ENCODE measurements around the gene TGM6. TPM values are rescaled to one million over a fixed set of nuclear protein-coding genes. Genes with fewer than 3 reads are reported as not detected.

TGM6 gene
- polyA plus RNA-seq, 3 donors, result not detected

DNA sequence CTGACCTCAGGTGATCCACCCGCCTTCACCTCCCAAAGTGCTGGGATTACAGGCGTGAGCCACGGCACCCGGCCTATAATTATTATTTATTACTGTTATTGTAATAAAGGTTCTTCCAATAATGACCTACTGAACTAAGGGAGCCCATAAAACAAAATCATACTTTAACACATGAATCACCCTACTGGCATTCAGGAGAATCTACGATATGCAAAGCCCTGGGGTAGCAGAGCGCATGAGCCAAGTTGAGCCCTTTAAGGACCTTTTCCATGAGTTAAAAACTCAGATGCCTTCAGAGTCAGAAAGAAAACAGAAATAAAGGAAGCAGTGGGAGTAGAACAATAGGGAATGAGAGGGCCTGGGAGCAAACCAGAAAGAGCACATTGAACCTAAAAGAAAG is 48.4 kb downstream of the TGM6 start:
- Histone ChIP-seq H3K27ac (ENCODE audit: low read depth in 1 of 2, low read length in 2 of 2) (no peak overlapping the region), H3K79me2 (ENCODE audit: insufficient read depth, low read length) (no peaks in the 10 kb centered on the region), H3K27me3 (ENCODE audit: control insufficient read depth in 2 of 2, insufficient read depth in 2 of 2, low read length in 2 of 2) (peaks cover 8 to 9% of the 10 kb centered on the region in 2 donors), H3K36me3 (replicated peaks in 1 of 2; ENCODE audit: control insufficient read depth in 1 of 2, insufficient read depth in 2 of 2, low read length in 2 of 2) (no peaks in the 10 kb centered on the region), H3K4me3 (replicated peaks in 1 of 3; ENCODE audit: low read depth in 2 of 3, low read length in 3 of 3) (no peak overlapping the region), H3K4me2 (replicated peaks; ENCODE audit: extremely low read depth, low read length, poor library complexity, severe bottlenecking) (no peak overlapping the region), H3K9ac (ENCODE audit: insufficient read depth, low read length, poor library complexity, severe bottlenecking) (no peak overlapping the region), H4K20me1 (ENCODE audit: insufficient read depth, low read length) (no peaks in the 10 kb centered on the region), H2AFZ (ENCODE audit: insufficient read depth, low read depth, low read length, poor library complexity, severe bottlenecking) (no peak overlapping the region), H3K4me1 (ENCODE audit: control insufficient read depth in 1 of 2, insufficient read depth in 2 of 2, low read length in 2 of 2) (no peaks in the 10 kb centered on the region), H3K9me3 (replicated peaks in 1 of 2; ENCODE audit: control insufficient read depth in 1 of 2, insufficient read depth in 1 of 2, low read length in 2 of 2) (peaks cover 0 to 3% of the 10 kb centered on the region in 2 donors)
- Mint-ChIP-seq H3K9me3 (peaks cover 0 to 3% (median 0%) of the 10 kb centered on the region in 7 donors), H3K36me3 (no peaks in the 10 kb centered on the region), H3K27ac (no peak overlapping the region), H3K4me3 (no peak overlapping the region), H3K27me3 (ENCODE audit: low read depth in 3 of 3) (peaks cover 13 to 22% (median 14%) of the 10 kb centered on the region in 3 donors), H3K4me1 (no peaks in the 10 kb centered on the region)
- DNase-seq, result no peak
- WGBS (ENCODE audit: insufficient coverage), result 100% methylated on average over 2 of the region's 6 CpGs
- TF ChIP-seq, protein P1, sequence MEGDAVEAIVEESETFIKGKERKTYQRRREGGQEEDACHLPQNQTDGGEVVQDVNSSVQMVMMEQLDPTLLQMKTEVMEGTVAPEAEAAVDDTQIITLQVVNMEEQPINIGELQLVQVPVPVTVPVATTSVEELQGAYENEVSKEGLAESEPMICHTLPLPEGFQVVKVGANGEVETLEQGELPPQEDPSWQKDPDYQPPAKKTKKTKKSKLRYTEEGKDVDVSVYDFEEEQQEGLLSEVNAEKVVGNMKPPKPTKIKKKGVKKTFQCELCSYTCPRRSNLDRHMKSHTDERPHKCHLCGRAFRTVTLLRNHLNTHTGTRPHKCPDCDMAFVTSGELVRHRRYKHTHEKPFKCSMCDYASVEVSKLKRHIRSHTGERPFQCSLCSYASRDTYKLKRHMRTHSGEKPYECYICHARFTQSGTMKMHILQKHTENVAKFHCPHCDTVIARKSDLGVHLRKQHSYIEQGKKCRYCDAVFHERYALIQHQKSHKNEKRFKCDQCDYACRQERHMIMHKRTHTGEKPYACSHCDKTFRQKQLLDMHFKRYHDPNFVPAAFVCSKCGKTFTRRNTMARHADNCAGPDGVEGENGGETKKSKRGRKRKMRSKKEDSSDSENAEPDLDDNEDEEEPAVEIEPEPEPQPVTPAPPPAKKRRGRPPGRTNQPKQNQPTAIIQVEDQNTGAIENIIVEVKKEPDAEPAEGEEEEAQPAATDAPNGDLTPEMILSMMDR (IDR thresholded peaks at IDR 0.05), result no peak
- intact Hi-C loops (cut with micrococcal nuclease), result no loop called here

GRCh38 chr20:2430538-2430937 is 49.8 kb downstream of the TGM6 start:
- H2AFZ ChIP-seq (ENCODE audit: insufficient read depth, low read depth, low read length, poor library complexity, severe bottlenecking), result no peak overlapping the region
- no peak for DNase-seq
- Mint-ChIP-seq H3K27ac (no peak overlapping the region), H3K36me3 (no peaks in the 10 kb centered on the region), H3K27me3 (ENCODE audit: low read depth in 3 of 3) (peaks cover 14 to 25% (median 16%) of the 10 kb centered on the region in 3 donors), H3K4me3 (no peak overlapping the region), H3K4me1 (no peaks in the 10 kb centered on the region), H3K9me3 (peaks cover 0 to 3% (median 0%) of the 10 kb centered on the region in 7 donors)
- H3K27ac ChIP-seq (ENCODE audit: low read depth in 1 of 2, low read length in 2 of 2), result no peak overlapping the region
- no peak overlapping the region for H3K4me2 ChIP-seq (replicated peaks; ENCODE audit: extremely low read depth, low read length, poor library complexity, severe bottlenecking)
- H4K20me1 ChIP-seq (ENCODE audit: insufficient read depth, low read length), result no peaks in the 10 kb centered on the region
- intact Hi-C loops (cut with micrococcal nuclease), result no loop called here
- TF ChIP-seq, protein P1 (IDR thresholded peaks at IDR 0.05), result no peak
- H3K4me1 ChIP-seq (ENCODE audit: control insufficient read depth in 1 of 2, insufficient read depth in 2 of 2, low read length in 2 of 2), result no peaks in the 10 kb centered on the region
- no peak overlapping the region for H3K4me3 ChIP-seq (replicated peaks in 1 of 3; ENCODE audit: low read depth in 2 of 3, low read length in 3 of 3)
- no peaks in the 10 kb centered on the region for H3K36me3 ChIP-seq (replicated peaks in 1 of 2; ENCODE audit: control insufficient read depth in 1 of 2, insufficient read depth in 2 of 2, low read length in 2 of 2)
- H3K27me3 ChIP-seq (ENCODE audit: control insufficient read depth in 2 of 2, insufficient read depth in 2 of 2, low read length in 2 of 2), result peaks cover 3 to 8% of the 10 kb centered on the region in 2 donors
- H3K9me3 ChIP-seq (replicated peaks in 1 of 2; ENCODE audit: control insufficient read depth in 1 of 2, insufficient read depth in 1 of 2, low read length in 2 of 2), result no peaks in the 10 kb centered on the region
- WGBS (ENCODE audit: insufficient coverage), result no CpG with 5 or more reads among the region's 4 CpGs
- H3K9ac ChIP-seq (ENCODE audit: insufficient read depth, low read length, poor library complexity, severe bottlenecking), result no peak overlapping the region
- H3K79me2 ChIP-seq (ENCODE audit: insufficient read depth, low read length), result no peaks in the 10 kb centered on the region
